Activated CD8-positive, alpha-beta memory T cell treated with anti-CD3 and anti-CD28 coated beads, Interleukin-2, amount 10 ng/mL, durations not matched to agents 7 days and 5 days (primary cell): ENCODE results near the gene FER. TPM values are rescaled to one million over a fixed set of nuclear protein-coding genes. Genes with fewer than 3 reads are reported as not detected.
"Not testable (repeated sequence)": the region's sequence is repeated elsewhere in the genome, so short reads cannot be mapped to it uniquely, and the experiment has no call there.

Experiments
- ATAC-seq: fragments of 150-1000 bp; cut with Tn5 transposase; one replicate; pipeline ENCODE4 v1.10.0; 2021; ENCODE audit warnings: moderate library complexity
- CTCF ChIA-PET: fragments of 350-600 bp; sonication (Branson Sonifier 250); formaldehyde crosslinking; loops from one replicate; lab custom pipeline; 2021; ENCODE audit warnings: antibody characterized with exemption; lab: Charles Lee
- DNase-seq: peaks from one replicate; pipeline ENCODE4 v3.0.0-alpha.2; 2020
- H3K27ac Mint-ChIP-seq: one replicate; pipeline ENCODE4 v1.8.0; 2021; ENCODE audit warnings: mild to moderate bottlenecking, mixed read lengths
- H3K27me3 Mint-ChIP-seq: one replicate; pipeline ENCODE4 v1.8.0; 2021; ENCODE audit warnings: mixed read lengths
- H3K36me3 Mint-ChIP-seq: one replicate; pipeline ENCODE4 v1.8.0; 2021; ENCODE audit warnings: mild to moderate bottlenecking, mixed read lengths
- H3K4me1 Mint-ChIP-seq: one replicate; pipeline ENCODE4 v1.8.0; 2021; ENCODE audit warnings: mixed read lengths
- H3K4me3 Mint-ChIP-seq: one replicate; pipeline ENCODE4 v1.8.0; 2021; ENCODE audit warnings: mild to moderate bottlenecking, moderate library complexity, mixed read lengths
- H3K9me3 Mint-ChIP-seq: one replicate; pipeline ENCODE4 v1.8.0; 2022; ENCODE audit warnings: low read depth, mixed read lengths
- total RNA-seq, 2 experiments: library from RNA; stranded (reverse); gene quantifications; one replicate each; pipeline ENCODE4 v1.2.3, GENCODE V29; 2021

FER gene
- total RNA-seq, 2 experiments from 2014 or later: 9.0 to 11.7 TPM

GRCh38 chr5:108881133-108881532, 133.4 kb downstream of the FER start:
- DNase-seq: no peak
- ATAC-seq: no peak
- CTCF ChIA-PET: no interaction called here
- Mint-ChIP-seq H3K9me3 (peaks cover 2% of the 10 kb centered on the region), H3K4me1 (no peaks in the 10 kb centered on the region), H3K27me3 (no peaks in the 10 kb centered on the region), H3K36me3 (peaks cover 2% of the 10 kb centered on the region), H3K4me3 (no peak overlapping the region), H3K27ac (no peak overlapping the region)

GRCh38 chr5:108884736-108885135, 137.0 kb downstream of the FER start:
- no peak overlapping the region for H3K27ac Mint-ChIP-seq
- CTCF ChIA-PET: no interaction called here
- ATAC-seq (no peak), DNase-seq (no peak)
- H3K9me3 Mint-ChIP-seq: peaks cover 2% of the 10 kb centered on the region
- no peaks in the 10 kb centered on the region for H3K27me3 Mint-ChIP-seq
- H3K4me3 Mint-ChIP-seq: no peak overlapping the region
- no peaks in the 10 kb centered on the region for H3K4me1 Mint-ChIP-seq
- peaks cover 2% of the 10 kb centered on the region for H3K36me3 Mint-ChIP-seq

GRCh38 chr5:108898257-108898656, 150.6 kb downstream of the FER start:
- Mint-ChIP-seq H3K36me3 (peaks cover 2% of the 10 kb centered on the region), H3K4me1 (no peaks in the 10 kb centered on the region), H3K4me3 (no peak overlapping the region), H3K27me3 (no peaks in the 10 kb centered on the region), H3K9me3 (peaks cover 5% of the 10 kb centered on the region), H3K27ac (no peak overlapping the region)
- ATAC-seq (no peak), DNase-seq (no peak)
- CTCF ChIA-PET: no interaction called here

GRCh38 chr5:108898707-108899106, 151.0 kb downstream of the FER start:
- Mint-ChIP-seq H3K27ac (no peak overlapping the region), H3K9me3 (peaks cover 5% of the 10 kb centered on the region), H3K4me1 (no peaks in the 10 kb centered on the region), H3K36me3 (peaks cover 2% of the 10 kb centered on the region), H3K4me3 (no peak overlapping the region), H3K27me3 (no peaks in the 10 kb centered on the region)
- CTCF ChIA-PET: no interaction called here
- ATAC-seq (no peak), DNase-seq (no peak)

GRCh38 chr5:108899244-108899643, 151.5 kb downstream of the FER start:
- ATAC-seq, H3K9me3 Mint-ChIP-seq, H3K36me3 Mint-ChIP-seq, H3K27me3 Mint-ChIP-seq, DNase-seq, H3K27ac Mint-ChIP-seq, H3K4me3 Mint-ChIP-seq, H3K4me1 Mint-ChIP-seq, CTCF ChIA-PET: not testable (repeated sequence)

- no peak overlapping the region for H3K27ac Mint-ChIP-seq
- H3K9me3 Mint-ChIP-seq: no peaks in the 10 kb centered on the region
- H3K4me1 Mint-ChIP-seq: no peaks in the 10 kb centered on the region
- CTCF ChIA-PET: no interaction called here
- no peaks in the 10 kb centered on the region for H3K36me3 Mint-ChIP-seq
- H3K4me3 Mint-ChIP-seq: no peak overlapping the region
- DNase-seq (no peak), ATAC-seq (no peak)
- no peaks in the 10 kb centered on the region for H3K27me3 Mint-ChIP-seq
Observed at GRCh38 chr5:108900668-108901067, 153.0 kb downstream of the FER start.

DNA sequence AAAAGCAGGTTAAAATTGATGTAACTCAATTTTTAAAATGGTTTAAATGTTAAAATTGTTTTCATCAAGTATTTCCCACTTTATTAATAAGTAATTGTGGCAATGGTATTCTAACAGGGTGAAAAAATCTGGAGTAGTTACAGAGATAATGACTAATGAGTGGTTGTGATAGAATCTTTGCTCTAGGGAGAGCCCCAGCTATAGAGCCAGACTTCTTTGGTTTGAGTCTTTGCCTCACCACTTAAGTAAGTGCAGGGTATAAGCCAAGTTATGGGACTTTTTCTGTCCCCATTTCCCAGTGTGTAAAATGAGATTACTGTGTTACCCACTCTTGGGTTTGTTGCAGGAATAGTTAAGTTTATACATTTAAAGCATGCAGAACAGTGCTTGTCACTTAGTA, 158.1 kb downstream of the FER start:
- Mint-ChIP-seq H3K27ac (no peak overlapping the region), H3K27me3 (no peaks in the 10 kb centered on the region), H3K4me1 (no peaks in the 10 kb centered on the region), H3K9me3 (no peaks in the 10 kb centered on the region), H3K4me3 (no peak overlapping the region), H3K36me3 (peaks cover 2% of the 10 kb centered on the region)
- no peak for DNase-seq
- ATAC-seq: no peak
- CTCF ChIA-PET: no interaction called here

- H3K36me3 Mint-ChIP-seq: peaks cover 9% of the 10 kb centered on the region
- DNase-seq: no peak
- peaks cover 2% of the 10 kb centered on the region for H3K9me3 Mint-ChIP-seq
- H3K4me3 Mint-ChIP-seq: no peak overlapping the region
- no peak overlapping the region for H3K27ac Mint-ChIP-seq
- no peak for ATAC-seq
- CTCF ChIA-PET: no interaction called here
- H3K4me1 Mint-ChIP-seq: no peaks in the 10 kb centered on the region
- no peaks in the 10 kb centered on the region for H3K27me3 Mint-ChIP-seq
Observed at GRCh38 chr5:108910627-108911026, 162.9 kb downstream of the FER start.

GRCh38 chr5:108911055-108911454, 163.4 kb downstream of the FER start:
- H3K4me3 Mint-ChIP-seq: no peak overlapping the region
- H3K36me3 Mint-ChIP-seq: peaks cover 9% of the 10 kb centered on the region
- no peaks in the 10 kb centered on the region for H3K27me3 Mint-ChIP-seq
- DNase-seq (no peak), ATAC-seq (no peak)
- CTCF ChIA-PET: no interaction called here
- no peak overlapping the region for H3K27ac Mint-ChIP-seq
- H3K9me3 Mint-ChIP-seq: peaks cover 2% of the 10 kb centered on the region
- H3K4me1 Mint-ChIP-seq: no peaks in the 10 kb centered on the region

- Mint-ChIP-seq H3K27me3 (no peaks in the 10 kb centered on the region), H3K9me3 (no peaks in the 10 kb centered on the region), H3K4me1 (peaks cover 3% of the 10 kb centered on the region), H3K36me3 (peaks cover 2% of the 10 kb centered on the region), H3K4me3 (no peak overlapping the region), H3K27ac (no peak overlapping the region)
- no peak for ATAC-seq
- no peak for DNase-seq
- CTCF ChIA-PET: no interaction called here
Observed at GRCh38 chr5:108917596-108917995, 169.9 kb downstream of the FER start.

DNA sequence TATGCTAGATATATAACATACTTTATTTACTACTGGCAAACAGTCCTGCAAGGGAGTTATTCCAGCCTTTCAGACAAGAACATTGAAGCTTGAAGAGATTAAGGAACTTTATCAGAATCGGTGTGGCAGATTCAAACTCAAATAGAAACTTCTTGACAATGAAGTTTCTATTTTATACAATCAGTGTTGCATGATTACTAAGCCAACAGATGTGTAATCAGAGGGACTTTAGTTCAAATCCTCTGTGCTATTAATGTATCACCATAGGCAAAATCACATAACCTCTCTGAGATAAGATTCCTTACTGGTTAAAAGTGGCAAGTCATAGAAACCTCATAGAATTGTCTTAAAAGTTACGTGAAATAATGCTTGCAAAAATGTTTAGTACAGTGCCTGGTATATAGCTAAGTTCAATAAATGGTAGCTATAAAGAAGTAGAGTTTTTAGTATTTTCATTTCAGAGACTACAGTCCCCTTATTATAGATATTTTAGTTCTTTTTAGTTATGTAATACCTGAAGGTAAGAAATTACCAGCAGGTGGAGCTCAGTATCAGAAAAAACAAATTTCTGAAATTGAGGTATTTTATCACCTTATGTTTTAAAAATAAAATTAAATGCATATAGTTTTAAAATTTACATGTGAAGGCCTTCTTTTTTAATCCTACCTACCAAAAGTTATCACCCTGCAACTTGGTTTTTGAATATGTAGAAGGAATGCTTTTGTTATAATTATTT, 172.1 kb downstream of the FER start:
- ATAC-seq: no peak
- H3K9me3 Mint-ChIP-seq: no peaks in the 10 kb centered on the region
- peaks cover 3% of the 10 kb centered on the region for H3K4me1 Mint-ChIP-seq
- DNase-seq: no peak
- CTCF ChIA-PET: interaction anchor here (1.4 kb wide), 1 partner anchor 547 kb away, joined by 3 read pairs; no protein-coding TSS in a partner anchor
- no peaks in the 10 kb centered on the region for H3K27me3 Mint-ChIP-seq
- H3K4me3 Mint-ChIP-seq: no peak overlapping the region
- no peak overlapping the region for H3K27ac Mint-ChIP-seq
- H3K36me3 Mint-ChIP-seq: no peaks in the 10 kb centered on the region

DNA sequence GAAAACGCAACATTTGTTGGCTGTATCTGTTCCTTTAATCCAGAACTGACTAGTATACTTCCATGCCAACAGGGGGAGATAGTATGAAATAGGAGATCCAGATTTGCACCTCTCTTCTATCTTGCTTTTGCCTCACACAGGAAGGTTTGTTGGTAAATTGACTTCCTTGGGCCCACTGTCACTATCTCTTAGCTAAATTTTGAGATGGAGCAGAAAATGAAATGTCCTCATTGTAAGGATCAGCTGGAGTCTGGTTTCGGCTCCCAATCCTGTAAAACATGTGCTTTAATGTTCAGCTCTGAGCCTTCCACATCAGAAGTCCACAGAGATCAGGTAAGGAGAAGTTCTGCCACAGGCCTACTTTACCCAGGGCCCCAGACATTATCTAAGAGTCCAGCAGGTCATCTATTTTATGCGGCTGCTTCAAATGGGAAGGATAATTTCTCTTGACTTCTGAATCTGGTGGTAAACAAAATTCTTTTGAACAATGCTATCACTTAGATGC, 176.8 kb downstream of the FER start:
- Mint-ChIP-seq H3K27me3 (no peaks in the 10 kb centered on the region), H3K4me1 (peaks cover 2% of the 10 kb centered on the region), H3K9me3 (no peaks in the 10 kb centered on the region), H3K27ac (no peak overlapping the region), H3K36me3 (no peaks in the 10 kb centered on the region), H3K4me3 (peak overlapping the region; percentile 55)
- ATAC-seq: peak; percentile 47
- DNase-seq: no peak
- CTCF ChIA-PET: interaction anchor here (0.9 kb wide), 1 partner anchor 15 kb away, joined by 3 read pairs; no protein-coding TSS in a partner anchor

- ATAC-seq (no peak), DNase-seq (no peak)
- no peak overlapping the region for H3K27ac Mint-ChIP-seq
- no peak overlapping the region for H3K4me3 Mint-ChIP-seq
- no peaks in the 10 kb centered on the region for H3K9me3 Mint-ChIP-seq
- no peaks in the 10 kb centered on the region for H3K36me3 Mint-ChIP-seq
- CTCF ChIA-PET: interaction anchor here (0.9 kb wide), 1 partner anchor 14 kb away, joined by 3 read pairs; no protein-coding TSS in a partner anchor
- H3K27me3 Mint-ChIP-seq: no peaks in the 10 kb centered on the region
- H3K4me1 Mint-ChIP-seq: no peaks in the 10 kb centered on the region
Observed at GRCh38 chr5:108925073-108925472, 177.4 kb downstream of the FER start.

GRCh38 chr5:108930107-108930506, 182.4 kb downstream of the FER start:
- H3K4me1 Mint-ChIP-seq: no peaks in the 10 kb centered on the region
- no peak for DNase-seq
- no peak overlapping the region for H3K4me3 Mint-ChIP-seq
- H3K36me3 Mint-ChIP-seq: peaks cover 2% of the 10 kb centered on the region
- H3K27me3 Mint-ChIP-seq: no peaks in the 10 kb centered on the region
- CTCF ChIA-PET: no interaction called here
- no peaks in the 10 kb centered on the region for H3K9me3 Mint-ChIP-seq
- H3K27ac Mint-ChIP-seq: no peak overlapping the region
- no peak for ATAC-seq
